Thymus (tissue), 11 donors: ENCODE measurements around the gene PDZD2. TPM values are rescaled to one million over a fixed set of nuclear protein-coding genes. Genes with fewer than 3 reads are reported as not detected.

Source experiments
- DNase-seq, 9 donors: peaks; one replicate each; pipeline ENCODE4 v3.0.0-alpha.2; 2013; ENCODE audit warnings: low spot score in 9 of 9, low read depth in 6 of 9, missing footprints in 1 of 9
- H3K27ac ChIP-seq, 2 donors: one replicate each; pipeline ENCODE4 v1.5.1; 2013; ENCODE audit warnings: control low read depth in 1 of 2, low read depth in 1 of 2, low read length in 1 of 2, mild to moderate bottlenecking in 1 of 2, moderate library complexity in 1 of 2
- H3K27me3 ChIP-seq, 2 donors: one replicate each; pipeline ENCODE4 v1.5.1; 2013; ENCODE audit warnings: low read length in 1 of 2; ENCODE audit not compliant: control insufficient read depth in 2 of 2, insufficient read depth in 1 of 2
- H3K36me3 ChIP-seq, 2 donors: one replicate each; pipeline ENCODE4 v1.5.1; 2013; ENCODE audit warnings: low read length in 1 of 2, mild to moderate bottlenecking in 1 of 2, moderate library complexity in 1 of 2; ENCODE audit not compliant: control insufficient read depth in 2 of 2, insufficient read depth in 2 of 2
- H3K4me1 ChIP-seq, 2 donors: one replicate each; pipeline ENCODE4 v1.5.1; 2013; ENCODE audit warnings: low read length in 2 of 2; ENCODE audit not compliant: control insufficient read depth in 2 of 2, insufficient read depth in 2 of 2
- H3K4me3 ChIP-seq, 2 donors: one replicate each; pipeline ENCODE4 v1.5.1; 2013; ENCODE audit warnings: low read length in 2 of 2, control low read depth in 1 of 2, mild to moderate bottlenecking in 1 of 2
- H3K9me3 ChIP-seq, 2 donors: one replicate each; pipeline ENCODE4 v1.5.1; 2013; ENCODE audit warnings: low read length in 1 of 2, mild to moderate bottlenecking in 1 of 2; ENCODE audit not compliant: control insufficient read depth in 2 of 2, insufficient read depth in 1 of 2
- WGBS: extraction: QIAGEN DNeasy Blood & Tissue Kit; methylation state at CpG from one replicate; pipeline ENCODE4 v1.1.7; 2013; 5-methylcytosine and 5-hydroxymethylcytosine counted together
- polyA plus RNA-seq: library from polyadenylated mRNA; stranded (reverse); fragments of 200-250 nt; gene quantifications from one replicate; pipeline ENCODE4 v1.2.3, GENCODE V29; 2013
- total RNA-seq: library from RNA; stranded (reverse); fragments of 120-200 nt; gene quantifications from one replicate; pipeline ENCODE4 v1.2.4, GENCODE V29; 2013
- donor health status: healthy.

The PDZD2 gene
- total and polyA plus RNA-seq, 2 donors = 4.4 to 6.8 TPM

- no peak for DNase-seq
- 94% methylated on average over 11 of the region's 11 CpGs for WGBS
- Histone ChIP-seq H3K27ac (no peak overlapping the region), H3K4me3 (no peak overlapping the region), H3K36me3 (no peaks in the 10 kb centered on the region), H3K9me3 (no peaks in the 10 kb centered on the region), H3K27me3 (peaks cover 0 to 3% of the 10 kb centered on the region in 2 donors), H3K4me1 (no peaks in the 10 kb centered on the region)
Measured at GRCh38 chr5:31626604-31627234, 12.2 kb upstream of the PDZD2 start.

GRCh38 chr5:31630931-31631330, 8.0 kb upstream of the PDZD2 start:
- H3K27ac ChIP-seq = no peak overlapping the region
- H3K4me1 ChIP-seq = no peaks in the 10 kb centered on the region
- DNase-seq = no peak
- no peaks in the 10 kb centered on the region for H3K9me3 ChIP-seq
- 93% methylated on average over 7 of the region's 7 CpGs for WGBS
- H3K27me3 ChIP-seq = peaks cover 0 to 3% of the 10 kb centered on the region in 2 donors
- no peaks in the 10 kb centered on the region for H3K36me3 ChIP-seq
- no peak overlapping the region for H3K4me3 ChIP-seq

GRCh38 chr5:31632460-31632859, 6.5 kb upstream of the PDZD2 start:
- Histone ChIP-seq H3K36me3 (no peaks in the 10 kb centered on the region), H3K4me3 (no peak overlapping the region)
- 96% methylated on average over 1 of the region's 1 CpG for WGBS

GRCh38 chr5:31635446-31635845, 3.5 kb upstream of the PDZD2 start:
- no peak for DNase-seq
- Histone ChIP-seq H3K4me1 (peaks cover 3 to 7% of the 10 kb centered on the region in 2 donors), H3K27me3 (peaks cover 15 to 30% of the 10 kb centered on the region in 2 donors), H3K4me3 (no peak overlapping the region), H3K36me3 (no peaks in the 10 kb centered on the region), H3K9me3 (no peaks in the 10 kb centered on the region), H3K27ac (no peak overlapping the region)
- WGBS = 98% methylated on average over 1 of the region's 1 CpG

More at GRCh38 chr5:31632460-31632859, 6.5 kb upstream of the PDZD2 start:
- DNase-seq = no peak
- no peak overlapping the region for H3K27ac ChIP-seq
- no peaks in the 10 kb centered on the region for H3K9me3 ChIP-seq
- H3K27me3 ChIP-seq = peaks cover 0 to 3% of the 10 kb centered on the region in 2 donors
- no peaks in the 10 kb centered on the region for H3K4me1 ChIP-seq

- Histone ChIP-seq H3K4me3 (no peak overlapping the region), H3K4me1 (peaks cover 3 to 7% of the 10 kb centered on the region in 2 donors), H3K36me3 (no peaks in the 10 kb centered on the region), H3K27me3 (peaks cover 20 to 41% of the 10 kb centered on the region in 2 donors), H3K9me3 (no peaks in the 10 kb centered on the region), H3K27ac (no peak overlapping the region)
- WGBS = 97% methylated on average over 6 of the region's 6 CpGs
- DNase-seq = no peak
Measured at GRCh38 chr5:31637851-31638250, 1.1 kb upstream of the PDZD2 start.

- no peak overlapping the region for H3K27ac ChIP-seq
- WGBS = 27% methylated on average over 9 of the region's 9 CpGs
- no peak for DNase-seq
Measured at GRCh38 chr5:31638345-31638744, 586 bp upstream of the PDZD2 start.

GRCh38 chr5:31639481-31640411, 815 bp downstream of the PDZD2 start:
- DNase-seq = peak in 1 of 9 donors; percentile 24
- no peak overlapping the region for H3K27ac ChIP-seq
- peaks cover 20 to 41% of the 10 kb centered on the region in 2 donors for H3K27me3 ChIP-seq
- H3K4me1 ChIP-seq = peaks cover 3 to 7% of the 10 kb centered on the region in 2 donors
- no peaks in the 10 kb centered on the region for H3K9me3 ChIP-seq
- H3K4me3 ChIP-seq = peak overlapping the region; percentile 18 to 64
- no peaks in the 10 kb centered on the region for H3K36me3 ChIP-seq
- WGBS = 17% methylated on average over 50 of the region's 50 CpGs

More at GRCh38 chr5:31638345-31638744, 586 bp upstream of the PDZD2 start:
- peaks cover 20 to 41% of the 10 kb centered on the region in 2 donors for H3K27me3 ChIP-seq
- peaks cover 3 to 7% of the 10 kb centered on the region in 2 donors for H3K4me1 ChIP-seq
- H3K9me3 ChIP-seq = no peaks in the 10 kb centered on the region
- peak overlapping the region; percentile 52 to 64 for H3K4me3 ChIP-seq
- H3K36me3 ChIP-seq = no peaks in the 10 kb centered on the region

GRCh38 chr5:31640573-31640972, 1.6 kb downstream of the PDZD2 start:
- peaks cover 3 to 7% of the 10 kb centered on the region in 2 donors for H3K4me1 ChIP-seq
- H3K27ac ChIP-seq = no peak overlapping the region
- H3K4me3 ChIP-seq = no peak overlapping the region
- no peaks in the 10 kb centered on the region for H3K9me3 ChIP-seq
- 100% methylated on average over 1 of the region's 1 CpG for WGBS
- no peaks in the 10 kb centered on the region for H3K36me3 ChIP-seq
- H3K27me3 ChIP-seq = peaks cover 20 to 41% of the 10 kb centered on the region in 2 donors
- no peak for DNase-seq

- Histone ChIP-seq H3K36me3 (no peaks in the 10 kb centered on the region), H3K9me3 (no peaks in the 10 kb centered on the region), H3K27me3 (peaks cover 20 to 41% of the 10 kb centered on the region in 2 donors), H3K27ac (no peak overlapping the region), H3K4me1 (peaks cover 3 to 7% of the 10 kb centered on the region in 2 donors), H3K4me3 (no peak overlapping the region)
- WGBS = 90% methylated on average over 4 of the region's 4 CpGs
- DNase-seq = no peak
Measured at GRCh38 chr5:31641059-31641458, 2.1 kb downstream of the PDZD2 start.
